HG03108 (cell line): ENCODE data around the gene PARG.
"Not testable (repeated sequence)": the region's sequence is repeated elsewhere in the genome, so short reads cannot be mapped to it uniquely, and the experiment has no call there.

ENCODE experiments used
- ATAC-seq: cut with Tn5 transposase; IDR thresholded peaks from one replicate; pipeline ENCODE4 v1.9.1; 2021; ENCODE audit warnings: moderate library complexity; ENCODE audit not compliant: unreplicated experiment

The PARG gene

DNA sequence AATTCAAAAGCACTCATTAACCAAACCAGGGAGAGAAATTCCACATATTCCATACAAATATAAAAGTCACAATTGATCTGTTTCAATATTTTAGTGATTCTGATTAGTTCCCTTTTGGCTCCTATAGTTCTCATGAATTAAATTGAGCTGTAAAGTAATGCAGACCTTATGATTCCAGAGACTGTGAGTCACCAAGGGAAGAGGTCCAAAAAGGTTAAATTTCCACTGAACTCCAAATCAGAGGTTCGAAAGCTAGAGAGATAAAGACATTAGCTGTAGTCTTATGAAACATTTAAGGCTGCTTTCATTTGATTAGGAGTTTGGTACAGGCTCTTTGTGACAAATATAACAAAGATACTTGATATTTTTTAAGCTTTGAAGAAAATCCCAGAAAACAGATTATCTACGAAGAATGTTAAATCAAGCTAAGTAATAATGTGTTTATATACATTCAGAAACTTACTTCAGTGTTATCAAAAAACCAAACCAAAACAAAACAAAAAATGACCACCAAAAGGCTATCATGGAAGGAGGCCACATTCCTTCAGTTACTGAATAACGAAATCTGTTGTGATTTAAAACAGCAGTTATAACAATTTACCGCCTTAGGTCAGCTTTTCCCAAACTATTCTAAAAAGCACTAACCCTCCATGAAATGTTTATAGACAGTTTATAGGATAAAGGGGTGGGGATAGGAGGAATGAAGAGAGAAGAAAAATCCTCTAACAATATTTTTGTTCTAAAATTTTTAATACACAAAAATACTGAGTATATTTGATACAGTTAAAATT lies 33.3 kb downstream of the PARG start:
- not testable (repeated sequence) for ATAC-seq

GRCh38 chr10:49903829-49904228 lies 38.0 kb downstream of the PARG start:
- ATAC-seq: not testable (repeated sequence)

- ATAC-seq: not testable (repeated sequence)
These were observed 41.4 kb downstream of the PARG start for GRCh38 chr10:49900406-49900805.

DNA sequence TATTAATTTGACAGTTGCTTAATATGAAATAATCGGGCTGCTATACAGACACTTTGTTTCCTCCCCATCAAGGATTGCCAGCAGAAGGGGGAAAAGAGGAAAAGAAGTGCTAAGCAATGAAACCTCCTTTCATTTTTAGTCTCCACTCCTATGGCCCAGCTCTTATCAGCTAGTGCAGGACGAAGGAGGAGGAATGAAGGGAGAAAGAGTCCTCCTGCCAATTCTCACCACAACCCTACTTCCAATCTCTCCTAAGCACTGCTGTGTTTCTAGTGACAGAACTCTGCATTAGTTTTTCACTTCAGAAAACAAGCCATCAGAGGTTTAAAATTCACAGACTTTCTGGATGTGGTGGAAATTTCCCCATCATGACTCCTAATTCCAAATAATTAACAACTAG lies 41.8 kb downstream of the PARG start:
- ATAC-seq: not testable (repeated sequence)

- not testable (repeated sequence) for ATAC-seq
These were observed 51.8 kb downstream of the PARG start for GRCh38 chr10:49890025-49890424.

- ATAC-seq: not testable (repeated sequence)
These were observed 57.0 kb downstream of the PARG start for GRCh38 chr10:49884739-49885331.

DNA sequence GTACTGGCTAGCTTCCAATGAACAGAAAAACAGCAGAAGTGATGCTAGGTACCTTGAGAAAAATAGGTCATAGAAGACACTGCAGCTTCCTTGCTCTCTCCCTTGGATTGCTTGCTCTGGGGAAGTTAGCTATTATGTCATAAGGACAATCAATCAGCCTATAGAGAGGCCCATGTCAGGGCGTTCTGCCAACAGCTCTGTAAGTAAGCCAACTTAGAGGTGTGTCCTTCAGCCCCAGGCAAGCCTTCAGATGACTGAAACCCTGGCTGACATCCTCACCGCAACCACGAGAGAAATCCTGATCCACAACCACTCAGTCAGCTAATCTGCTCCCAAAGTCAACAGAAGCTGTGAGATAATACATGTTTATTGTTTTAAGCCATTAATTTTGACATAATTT lies 58.0 kb downstream of the PARG start:
- not testable (repeated sequence) for ATAC-seq

DNA sequence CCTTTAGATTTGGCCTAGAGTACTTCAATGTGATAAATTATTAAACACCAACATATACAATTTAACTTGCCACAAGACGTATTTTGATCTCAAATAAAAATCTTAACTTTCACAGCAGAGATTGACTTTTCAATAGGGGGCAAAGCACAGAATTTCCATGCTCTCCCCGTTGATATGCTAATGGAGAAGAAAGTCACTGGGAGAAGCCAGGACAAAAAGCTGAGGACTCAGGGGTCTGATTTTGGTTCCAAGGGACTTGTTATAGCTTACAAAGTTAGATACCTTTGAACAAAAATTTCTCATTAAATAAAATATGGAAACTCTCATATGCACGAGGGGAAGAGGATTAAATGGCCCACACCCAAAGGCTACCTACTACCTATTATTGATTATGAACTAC lies 59.5 kb downstream of the PARG start:
- ATAC-seq: not testable (repeated sequence)

DNA sequence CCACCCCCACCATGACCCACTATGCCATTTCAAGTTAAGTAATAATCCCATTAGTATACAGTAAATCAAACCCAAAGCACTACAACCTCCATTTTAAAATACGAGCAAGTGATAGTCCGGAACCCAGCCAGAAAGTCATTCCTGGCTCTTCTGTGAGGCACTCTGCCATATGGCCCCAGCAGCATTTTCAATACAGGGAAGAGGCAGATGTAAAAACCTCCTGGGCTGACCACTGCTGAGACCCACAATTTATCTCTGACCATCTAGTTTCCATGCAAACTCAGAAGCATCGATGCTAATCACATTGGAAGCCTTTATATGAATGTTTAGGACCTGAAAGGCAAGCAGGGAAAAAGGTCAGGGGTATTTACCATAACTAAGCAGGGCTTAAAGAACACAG lies 69.1 kb downstream of the PARG start:
- ATAC-seq: not testable (repeated sequence)

DNA sequence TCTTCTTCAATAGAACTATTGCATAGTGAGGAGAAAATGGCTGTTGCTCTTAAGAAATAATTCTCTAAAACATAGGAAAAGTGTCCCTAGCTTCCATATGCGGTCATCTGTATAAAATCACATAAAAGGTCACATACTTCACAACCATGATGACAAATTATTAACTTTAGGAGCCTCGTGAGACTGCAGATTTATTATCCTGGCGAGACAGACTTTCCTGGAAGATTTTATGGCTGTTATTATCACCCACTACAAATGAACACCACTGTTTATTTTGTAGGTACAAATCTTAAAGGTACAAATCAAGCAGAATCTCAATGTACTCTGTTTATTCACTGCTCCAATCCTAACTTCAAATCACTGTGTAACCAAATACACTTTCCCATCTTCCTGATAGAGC lies 70.4 kb downstream of the PARG start:
- ATAC-seq: not testable (repeated sequence)

DNA sequence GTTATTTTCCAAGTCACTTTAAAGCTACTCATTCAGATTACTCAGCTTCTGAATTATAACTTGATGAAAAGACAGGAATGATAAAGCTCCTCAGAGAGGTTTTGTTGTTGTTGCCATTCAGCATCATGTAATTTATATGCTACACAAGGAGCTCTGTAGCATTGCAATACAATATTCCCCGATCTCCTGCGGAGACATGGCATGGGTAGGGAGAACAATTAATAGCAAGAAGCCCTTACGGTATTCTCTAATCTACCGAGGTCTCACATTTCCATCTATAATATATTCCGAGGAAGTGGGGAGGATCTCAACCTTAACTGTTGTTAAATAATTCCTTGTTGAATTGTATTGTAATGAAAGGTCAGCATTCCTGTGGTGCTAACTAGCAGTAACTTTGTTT lies 81.9 kb downstream of the PARG start:
- not testable (repeated sequence) for ATAC-seq

- not testable (repeated sequence) for ATAC-seq
These were observed 83.0 kb downstream of the PARG start for GRCh38 chr10:49858697-49859382.

- not testable (repeated sequence) for ATAC-seq
These were observed 92.3 kb downstream of the PARG start for GRCh38 chr10:49849520-49849919.

GRCh38 chr10:49844775-49845595 lies 96.8 kb downstream of the PARG start:
- no peak for ATAC-seq

GRCh38 chr10:49842333-49842628 lies 99.5 kb downstream of the PARG start:
- not testable (repeated sequence) for ATAC-seq

DNA sequence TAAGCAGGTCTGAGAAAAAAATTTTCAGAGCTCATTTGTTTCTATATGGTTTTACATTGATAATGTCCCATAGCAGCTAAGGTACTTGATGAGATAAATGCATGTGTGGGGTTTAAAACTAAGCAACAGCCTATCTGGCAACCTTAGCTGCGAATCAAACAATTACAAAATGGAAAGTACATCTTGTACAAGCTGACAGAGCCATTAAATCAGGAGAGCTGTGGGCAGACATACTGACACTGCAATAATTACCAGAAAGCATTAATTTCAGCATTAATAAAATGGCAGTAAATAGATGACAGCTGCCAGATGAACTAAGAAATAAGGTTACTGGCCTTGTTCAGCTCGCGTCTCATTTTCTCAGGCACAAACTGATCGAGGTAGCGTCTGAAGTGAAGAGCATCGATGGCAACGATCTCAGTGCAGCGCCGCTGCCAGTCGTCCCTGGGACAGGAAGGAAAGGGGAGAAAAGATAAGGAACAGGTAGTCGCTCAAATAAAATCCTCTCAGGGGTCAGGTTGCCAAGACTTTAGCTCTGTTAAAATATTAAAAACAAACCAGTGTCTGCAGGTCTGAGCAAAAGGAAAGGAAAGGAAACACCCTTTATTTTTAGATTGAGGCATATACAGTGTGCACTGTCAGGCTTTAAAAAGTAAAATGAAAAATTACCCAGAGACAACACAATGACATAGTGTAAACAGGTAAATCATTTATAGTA lies 100.1 kb downstream of the PARG start:
- no peak for ATAC-seq

GRCh38 chr10:49837685-49838084 lies 104.1 kb downstream of the PARG start:
- no peak for ATAC-seq

DNA sequence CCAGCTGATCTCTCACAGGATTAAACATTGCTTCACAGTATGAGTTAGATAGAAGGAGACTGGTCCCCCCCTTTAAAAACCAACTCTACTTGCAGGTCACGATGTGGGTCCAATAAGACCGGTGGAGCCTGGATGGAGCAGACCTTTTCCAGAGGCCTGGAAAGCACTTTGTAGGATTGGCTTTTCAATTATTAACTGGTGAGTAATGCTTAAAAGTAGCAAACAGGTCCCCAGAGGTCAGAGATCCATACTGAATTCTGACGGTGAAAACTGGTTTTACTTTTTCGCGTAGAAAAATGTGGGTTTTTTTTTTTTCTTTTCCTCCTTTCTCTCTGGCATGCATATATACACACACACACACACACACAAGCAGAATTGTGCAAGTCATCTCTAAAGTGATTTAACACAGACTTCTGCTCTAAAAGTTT lies 104.8 kb downstream of the PARG start:
- ATAC-seq: no peak

DNA sequence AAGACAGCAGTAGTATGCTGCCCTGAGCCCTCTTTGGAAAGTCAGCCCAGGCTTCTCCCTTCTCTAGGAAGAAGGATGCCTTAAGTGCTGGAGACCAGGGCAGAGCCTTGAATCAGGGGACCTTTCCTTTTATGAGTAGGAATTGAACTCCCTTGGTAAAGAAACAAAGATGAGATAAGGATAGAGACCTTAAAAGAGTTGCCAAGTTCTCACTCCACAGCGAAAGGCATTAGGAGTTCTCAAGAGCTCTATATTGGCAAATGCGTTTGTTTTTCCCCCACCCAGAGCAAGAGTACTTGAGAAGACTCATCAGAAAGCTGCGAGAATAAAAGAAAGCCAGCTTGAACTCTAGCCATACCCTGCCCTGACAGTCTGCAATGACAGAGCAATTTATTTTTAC lies 106.9 kb downstream of the PARG start:
- ATAC-seq: no peak

DNA sequence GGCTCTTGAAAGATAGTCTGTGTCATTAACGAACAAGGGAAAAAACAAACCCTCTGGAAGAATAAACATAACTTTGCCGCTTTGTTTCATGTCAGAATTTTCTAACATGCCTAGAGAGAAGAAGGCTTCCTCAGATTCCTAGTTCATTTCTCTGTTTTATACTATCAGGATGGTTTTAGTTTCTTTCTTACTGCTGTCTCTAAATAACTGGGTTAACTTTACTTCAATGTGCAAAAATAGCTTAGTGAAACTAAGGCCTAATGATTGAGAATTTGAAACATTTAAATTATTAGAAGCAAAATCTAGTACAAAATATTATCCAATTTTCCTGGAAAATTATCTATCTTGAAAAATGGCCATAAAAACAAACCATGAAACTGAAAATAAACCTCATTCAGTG lies 107.6 kb downstream of the PARG start:
- no peak for ATAC-seq

GRCh38 chr10:49833168-49833567 lies 108.7 kb downstream of the PARG start:
- ATAC-seq: no peak
